OCI-M1 (cell line): ENCODE results near the gene ZMYND15.

Experiments
- DNase-seq: peaks from one replicate; lab custom pipeline; 2025; lab: John Stamatoyannopoulos, UW

Gene ZMYND15

GRCh38 chr17:4742629-4743028, 3.0 kb downstream of the ZMYND15 start:
- DNase-seq = no peak

GRCh38 chr17:4743216-4743615, 3.6 kb downstream of the ZMYND15 start:
- no peak for DNase-seq

- DNase-seq = no peak
Measured at GRCh38 chr17:4743898-4744297, 4.3 kb downstream of the ZMYND15 start.

- DNase-seq = no peak
Measured at GRCh38 chr17:4744999-4745969, 5.7 kb downstream of the ZMYND15 start.

GRCh38 chr17:4747847-4748246, 8.2 kb downstream of the ZMYND15 start:
- DNase-seq = peak; percentile 32

GRCh38 chr17:4748686-4749085, 9.1 kb downstream of the ZMYND15 start:
- no peak for DNase-seq

- no peak for DNase-seq
Measured at GRCh38 chr17:4750606-4751005, 11.0 kb downstream of the ZMYND15 start.

GRCh38 chr17:4751932-4752331, 12.3 kb downstream of the ZMYND15 start:
- DNase-seq = peak; percentile 43

- no peak for DNase-seq
Measured at GRCh38 chr17:4753392-4753791, 13.8 kb downstream of the ZMYND15 start.

GRCh38 chr17:4759776-4760236, 20.2 kb downstream of the ZMYND15 start:
- DNase-seq = peak; percentile 77

GRCh38 chr17:4764595-4764994, 25.0 kb downstream of the ZMYND15 start:
- peak; percentile 59 for DNase-seq

- peak; percentile 28 for DNase-seq
Measured at GRCh38 chr17:4766201-4766600, 26.6 kb downstream of the ZMYND15 start.

- no peak for DNase-seq
Measured at GRCh38 chr17:4766723-4767122, 27.1 kb downstream of the ZMYND15 start.

- DNase-seq = peak; percentile 37
Measured at GRCh38 chr17:4768298-4768697, 28.7 kb downstream of the ZMYND15 start.

- DNase-seq = no peak
Measured at GRCh38 chr17:4769628-4770027, 30.0 kb downstream of the ZMYND15 start.

GRCh38 chr17:4771519-4772234, 32.0 kb downstream of the ZMYND15 start, which contains the start of gene TM4SF5:
Gene TM4SF5, plus strand, starts transcription at chr17:4771886. Its CDS starts 37 bp downstream, at chr17:4771923.
- DNase-seq = no peak

GRCh38 chr17:4772235-4772613, 32.6 kb downstream of the ZMYND15 start:
- no peak for DNase-seq

GRCh38 chr17:4777969-4778760, 38.5 kb downstream of the ZMYND15 start:
- no peak for DNase-seq

GRCh38 chr17:4780325-4780955, 40.8 kb downstream of the ZMYND15 start:
- no peak for DNase-seq

- DNase-seq = no peak
Measured at GRCh38 chr17:4782652-4783051, 43.0 kb downstream of the ZMYND15 start.

- DNase-seq = no peak
Measured at GRCh38 chr17:4785311-4786105, 45.9 kb downstream of the ZMYND15 start.
